ENCODE results near the gene HTR2A. TPM values are rescaled to one million over a fixed set of nuclear protein-coding genes. Genes with fewer than 3 reads are reported as not detected.

Gene HTR2A
- total RNA-seq, 1 donor from 2014 or later = 0.19 TPM

DNA sequence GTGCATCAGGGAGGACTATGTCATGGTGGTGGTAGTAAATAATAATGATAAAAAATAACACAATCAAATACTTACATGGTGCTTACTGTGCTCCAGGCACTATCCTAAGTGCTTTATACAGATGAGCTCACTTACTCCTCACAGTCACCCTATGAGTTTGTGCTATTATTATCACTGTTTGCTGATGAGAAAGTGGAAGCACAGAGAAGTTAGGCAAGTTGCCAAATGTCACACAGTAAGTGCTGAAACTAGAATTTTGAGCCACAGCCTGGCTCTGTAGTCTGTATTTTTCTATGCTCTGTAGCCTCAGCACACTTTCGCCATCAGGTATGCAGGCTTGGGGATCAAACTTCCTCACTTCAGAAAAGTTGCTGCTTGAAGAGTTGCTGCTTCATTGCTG is 46.6 kb downstream of the HTR2A start:
- Mint-ChIP-seq H3K27ac (no peak overlapping the region), H3K36me3 (no peaks in the 10 kb centered on the region), H3K4me1 (no peaks in the 10 kb centered on the region), H3K4me3 (no peak overlapping the region), H3K9me3 (no peaks in the 10 kb centered on the region), H3K27me3 (ENCODE audit: insufficient read depth, low read depth) (peaks cover 2% of the 10 kb centered on the region)
- no peak overlapping the region for H3K4me2 ChIP-seq
- no peaks in the 10 kb centered on the region for H3K27me3 ChIP-seq
- no peaks in the 10 kb centered on the region for H3K9me3 ChIP-seq (ENCODE audit: low read depth)
- H3K36me3 ChIP-seq = no peaks in the 10 kb centered on the region
- H4K20me1 ChIP-seq (ENCODE audit: low read depth) = no peaks in the 10 kb centered on the region
- no peak overlapping the region for H3K4me3 ChIP-seq
- no peaks in the 10 kb centered on the region for H3F3A ChIP-seq (ENCODE audit: low read depth)
- DNase-seq (ENCODE audit: low spot score) = no peak
- TF ChIP-seq EZH2 (IDR thresholded peaks at IDR 0.05) = no peak
- TF ChIP-seq CTCF (IDR thresholded peaks at IDR 0.05) = no peak
- TF ChIP-seq EZH2phosphoT487 (IDR thresholded peaks at IDR 0.05) = no peak
- H2AFZ ChIP-seq (replicated peaks) = no peak overlapping the region
- H3K27ac ChIP-seq = no peak overlapping the region
- H3K4me1 ChIP-seq = no peaks in the 10 kb centered on the region
- H3K9ac ChIP-seq = no peak overlapping the region
- H3K79me2 ChIP-seq (ENCODE audit: low read depth) = no peaks in the 10 kb centered on the region

DNA sequence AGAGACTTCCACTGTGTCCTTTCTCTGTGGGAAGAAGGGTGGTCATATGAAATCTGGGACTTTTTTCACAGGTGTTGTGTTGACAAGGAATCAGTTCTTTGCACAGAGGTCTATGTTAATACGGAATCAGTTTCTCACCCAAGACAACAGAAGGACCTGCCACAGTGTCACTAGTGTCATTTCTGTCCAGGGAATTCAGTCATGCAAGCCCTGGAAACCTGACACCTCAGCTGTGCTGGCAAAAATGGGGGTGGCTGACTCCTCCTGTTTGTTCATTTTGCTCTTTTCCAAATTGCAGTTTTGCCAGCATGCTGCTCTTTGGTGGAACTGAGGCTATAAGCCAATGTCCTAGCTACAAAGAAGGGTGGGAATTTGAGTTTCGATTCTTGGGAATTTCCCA is 50.1 kb downstream of the HTR2A start:
- no peaks in the 10 kb centered on the region for H3K36me3 ChIP-seq
- no peaks in the 10 kb centered on the region for H3K27me3 Mint-ChIP-seq (ENCODE audit: insufficient read depth, low read depth)
- no peaks in the 10 kb centered on the region for H3K36me3 Mint-ChIP-seq
- no peaks in the 10 kb centered on the region for H4K20me1 ChIP-seq (ENCODE audit: low read depth)
- no peak overlapping the region for H3K9ac ChIP-seq
- H3K9me3 Mint-ChIP-seq = no peaks in the 10 kb centered on the region
- no peak overlapping the region for H3K4me2 ChIP-seq
- H3K4me3 Mint-ChIP-seq = no peak overlapping the region
- no peaks in the 10 kb centered on the region for H3F3A ChIP-seq (ENCODE audit: low read depth)
- H3K4me3 ChIP-seq = no peak overlapping the region
- H3K27ac Mint-ChIP-seq = no peak overlapping the region
- H3K9me3 ChIP-seq (ENCODE audit: low read depth) = no peaks in the 10 kb centered on the region
- no peaks in the 10 kb centered on the region for H3K4me1 ChIP-seq
- TF ChIP-seq EZH2 (IDR thresholded peaks at IDR 0.05) (no peak), CTCF (IDR thresholded peaks at IDR 0.05) (no peak), EZH2phosphoT487 (IDR thresholded peaks at IDR 0.05) (no peak)
- no peak for DNase-seq (ENCODE audit: low spot score)
- no peaks in the 10 kb centered on the region for H3K79me2 ChIP-seq (ENCODE audit: low read depth)
- H3K4me1 Mint-ChIP-seq = no peaks in the 10 kb centered on the region
- H2AFZ ChIP-seq (replicated peaks) = no peak overlapping the region
- no peak overlapping the region for H3K27ac ChIP-seq
- no peaks in the 10 kb centered on the region for H3K27me3 ChIP-seq

- H3F3A ChIP-seq (ENCODE audit: low read depth) = no peaks in the 10 kb centered on the region
- H3K36me3 ChIP-seq = no peaks in the 10 kb centered on the region
- no peak overlapping the region for H3K9ac ChIP-seq
- no peak overlapping the region for H3K27ac Mint-ChIP-seq
- H3K9me3 Mint-ChIP-seq = no peaks in the 10 kb centered on the region
- DNase-seq (ENCODE audit: low spot score) = no peak
- H3K27me3 ChIP-seq = no peaks in the 10 kb centered on the region
- no peaks in the 10 kb centered on the region for H3K4me1 ChIP-seq
- no peaks in the 10 kb centered on the region for H3K79me2 ChIP-seq (ENCODE audit: low read depth)
- H2AFZ ChIP-seq (replicated peaks) = no peak overlapping the region
- H3K4me1 Mint-ChIP-seq = no peaks in the 10 kb centered on the region
- no peaks in the 10 kb centered on the region for H3K9me3 ChIP-seq (ENCODE audit: low read depth)
- H3K36me3 Mint-ChIP-seq = no peaks in the 10 kb centered on the region
- no peak overlapping the region for H3K4me3 ChIP-seq
- H4K20me1 ChIP-seq (ENCODE audit: low read depth) = no peaks in the 10 kb centered on the region
- no peaks in the 10 kb centered on the region for H3K27me3 Mint-ChIP-seq (ENCODE audit: insufficient read depth, low read depth)
- H3K4me2 ChIP-seq = no peak overlapping the region
- TF ChIP-seq EZH2 (IDR thresholded peaks at IDR 0.05) = no peak
- H3K4me3 Mint-ChIP-seq = no peak overlapping the region
- no peak overlapping the region for H3K27ac ChIP-seq
Measured at GRCh38 chr13:46845146-46845545, 51.7 kb downstream of the HTR2A start.

DNA sequence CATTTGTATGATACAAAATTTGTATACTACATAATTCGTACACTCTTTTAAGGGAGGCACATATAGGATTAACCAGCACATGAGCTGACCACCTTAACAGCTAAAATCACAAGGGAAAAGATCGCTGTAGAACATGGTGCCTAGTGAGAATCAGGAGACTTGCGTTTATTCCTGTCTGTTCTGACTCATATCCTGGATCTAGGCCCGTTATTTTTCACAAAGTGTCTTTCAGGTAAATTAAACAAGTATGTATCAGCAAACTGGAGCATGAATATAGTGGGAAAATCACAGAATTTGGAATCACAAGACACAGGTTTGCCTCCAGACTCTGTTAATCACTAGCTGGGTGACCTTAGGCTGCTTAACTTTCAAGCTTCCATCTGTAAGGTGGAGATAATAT is 52.4 kb downstream of the HTR2A start:
- DNase-seq (ENCODE audit: low spot score) = no peak
- H4K20me1 ChIP-seq (ENCODE audit: low read depth) = no peaks in the 10 kb centered on the region
- no peaks in the 10 kb centered on the region for H3K79me2 ChIP-seq (ENCODE audit: low read depth)
- no peaks in the 10 kb centered on the region for H3K9me3 ChIP-seq (ENCODE audit: low read depth)
- no peaks in the 10 kb centered on the region for H3K9me3 Mint-ChIP-seq
- H3K4me1 Mint-ChIP-seq = no peaks in the 10 kb centered on the region
- no peaks in the 10 kb centered on the region for H3K4me1 ChIP-seq
- no peak overlapping the region for H3K27ac ChIP-seq
- H2AFZ ChIP-seq (replicated peaks) = no peak overlapping the region
- H3K27me3 Mint-ChIP-seq (ENCODE audit: insufficient read depth, low read depth) = no peaks in the 10 kb centered on the region
- no peaks in the 10 kb centered on the region for H3K27me3 ChIP-seq
- no peak overlapping the region for H3K4me3 Mint-ChIP-seq
- no peaks in the 10 kb centered on the region for H3K36me3 Mint-ChIP-seq
- H3F3A ChIP-seq (ENCODE audit: low read depth) = no peaks in the 10 kb centered on the region
- H3K4me2 ChIP-seq = no peak overlapping the region
- no peak overlapping the region for H3K9ac ChIP-seq
- no peak overlapping the region for H3K27ac Mint-ChIP-seq
- H3K4me3 ChIP-seq = no peak overlapping the region
- no peaks in the 10 kb centered on the region for H3K36me3 ChIP-seq
- TF ChIP-seq EZH2phosphoT487 (IDR thresholded peaks at IDR 0.05) (no peak), CTCF (IDR thresholded peaks at IDR 0.05) (no peak), EZH2 (IDR thresholded peaks at IDR 0.05) (no peak)

All from neural progenitor cell (in vitro differentiated cells).